ENCODE data around the gene GPR149. TPM values are rescaled to one million over a fixed set of nuclear protein-coding genes. Genes with fewer than 3 reads are reported as not detected.
A peak's percentile ranks its signal among the peaks of the same experiment; 100 is the strongest.

The GPR149 gene
- total and polyA plus RNA-seq, 8 donors, result 0.12 to 0.16 (median 0.15) TPM; not detected in 5

- ATAC-seq (no peak), FAIRE-seq (no peak), DNase-seq (no peak)
- Histone ChIP-seq H3K36me3 (no peaks in the 10 kb centered on the region), H3K27me3 (no peaks in the 10 kb centered on the region), H3K9me3 (no peaks in the 10 kb centered on the region), H3K4me1 (no peaks in the 10 kb centered on the region), H3K27ac (no peak overlapping the region), H3K4me3 (no peak overlapping the region)
- TF ChIP-seq, protein P1, sequence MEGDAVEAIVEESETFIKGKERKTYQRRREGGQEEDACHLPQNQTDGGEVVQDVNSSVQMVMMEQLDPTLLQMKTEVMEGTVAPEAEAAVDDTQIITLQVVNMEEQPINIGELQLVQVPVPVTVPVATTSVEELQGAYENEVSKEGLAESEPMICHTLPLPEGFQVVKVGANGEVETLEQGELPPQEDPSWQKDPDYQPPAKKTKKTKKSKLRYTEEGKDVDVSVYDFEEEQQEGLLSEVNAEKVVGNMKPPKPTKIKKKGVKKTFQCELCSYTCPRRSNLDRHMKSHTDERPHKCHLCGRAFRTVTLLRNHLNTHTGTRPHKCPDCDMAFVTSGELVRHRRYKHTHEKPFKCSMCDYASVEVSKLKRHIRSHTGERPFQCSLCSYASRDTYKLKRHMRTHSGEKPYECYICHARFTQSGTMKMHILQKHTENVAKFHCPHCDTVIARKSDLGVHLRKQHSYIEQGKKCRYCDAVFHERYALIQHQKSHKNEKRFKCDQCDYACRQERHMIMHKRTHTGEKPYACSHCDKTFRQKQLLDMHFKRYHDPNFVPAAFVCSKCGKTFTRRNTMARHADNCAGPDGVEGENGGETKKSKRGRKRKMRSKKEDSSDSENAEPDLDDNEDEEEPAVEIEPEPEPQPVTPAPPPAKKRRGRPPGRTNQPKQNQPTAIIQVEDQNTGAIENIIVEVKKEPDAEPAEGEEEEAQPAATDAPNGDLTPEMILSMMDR (IDR thresholded peaks at IDR 0.05), result no peak
- WGBS, 2 donors, result 32 to 53% methylated on average over 1 of the region's 1 CpG
- intact Hi-C loops (cut with DNase I), result no loop called here
Observed at GRCh38 chr3:154361099-154361498, 68.9 kb downstream of the GPR149 start.

DNA sequence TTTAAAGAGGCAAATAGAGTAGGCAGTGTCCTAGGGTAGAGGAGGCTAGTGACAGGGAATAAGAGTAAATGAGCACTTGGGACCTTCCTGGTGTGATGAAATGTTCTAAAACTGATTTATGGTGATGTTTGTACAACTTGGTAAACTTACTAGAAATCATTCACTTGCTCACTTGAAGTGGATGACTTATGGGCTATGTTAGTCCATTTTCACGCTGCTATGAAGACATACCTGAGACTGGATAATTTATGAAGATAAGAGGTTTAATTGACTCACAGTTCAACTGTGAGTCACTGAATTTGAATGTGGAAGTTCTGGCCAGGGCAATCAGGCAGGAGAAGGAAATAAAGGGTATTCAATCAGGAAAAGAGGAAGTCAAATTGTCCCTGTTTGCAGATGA lies 74.0 kb downstream of the GPR149 start:
- H3K4me3 ChIP-seq, result no peak overlapping the region
- H3K9me3 ChIP-seq, result no peaks in the 10 kb centered on the region
- H3K36me3 ChIP-seq, result no peaks in the 10 kb centered on the region
- intact Hi-C loops (cut with DNase I), result no loop called here
- H3K27me3 ChIP-seq, result no peaks in the 10 kb centered on the region
- ATAC-seq (peak in 3 of 4 donors; percentile 24 to 62 (median 55)), DNase-seq (no peak), FAIRE-seq (no peak)
- H3K4me1 ChIP-seq, result no peaks in the 10 kb centered on the region
- TF ChIP-seq, protein P1 (IDR thresholded peaks at IDR 0.05), result no peak
- WGBS, 2 donors, result 10 to 19% methylated on average over 1 of the region's 1 CpG
- no peak overlapping the region for H3K27ac ChIP-seq

GRCh38 chr3:154349223-154349622 lies 80.8 kb downstream of the GPR149 start:
- Histone ChIP-seq H3K9me3 (no peaks in the 10 kb centered on the region), H3K36me3 (no peaks in the 10 kb centered on the region), H3K27me3 (no peaks in the 10 kb centered on the region), H3K4me1 (no peaks in the 10 kb centered on the region), H3K27ac (no peak overlapping the region), H3K4me3 (no peak overlapping the region)
- ATAC-seq (no peak), DNase-seq (no peak), FAIRE-seq (no peak)
- 38 to 41% methylated on average over 2 of the region's 2 CpGs for whole genome bisulfite sequencing, 2 donors
- TF ChIP-seq, protein P1 (IDR thresholded peaks at IDR 0.05), result no peak
- intact Hi-C loops (cut with DNase I), result no loop called here

- Histone ChIP-seq H3K4me3 (no peak overlapping the region), H3K4me1 (no peaks in the 10 kb centered on the region), H3K36me3 (no peaks in the 10 kb centered on the region), H3K27ac (no peak overlapping the region), H3K9me3 (no peaks in the 10 kb centered on the region), H3K27me3 (no peaks in the 10 kb centered on the region)
- no peak for FAIRE-seq
- WGBS, 2 donors, result 35 to 36% methylated on average over 2 of the region's 2 CpGs
- TF ChIP-seq, protein P1 (IDR thresholded peaks at IDR 0.05), result no peak
- no peak for DNase-seq
- ATAC-seq, result no peak
- intact Hi-C loops (cut with DNase I), result no loop called here
Observed at GRCh38 chr3:154345422-154346122, 84.4 kb downstream of the GPR149 start.

DNA sequence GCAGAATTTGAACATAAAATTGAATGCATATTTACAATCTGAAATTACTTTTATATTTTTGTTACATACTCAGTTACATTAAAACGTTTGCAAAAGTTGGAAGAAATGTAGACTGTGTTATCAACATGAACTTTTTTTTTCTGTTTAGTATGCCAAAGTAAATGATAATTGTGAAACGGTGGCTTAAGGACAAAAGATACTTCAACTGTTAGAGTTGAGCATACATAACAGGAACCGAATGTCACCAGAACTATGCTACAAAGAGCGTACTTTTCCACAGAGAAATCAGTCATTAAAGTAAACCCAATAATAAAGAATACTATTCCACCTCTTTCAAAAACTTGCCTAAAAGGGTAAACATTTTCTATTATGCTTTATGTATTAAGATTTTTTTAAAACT lies 91.4 kb downstream of the GPR149 start:
- DNase-seq (no peak), FAIRE-seq (no peak), ATAC-seq (no peak)
- no peaks in the 10 kb centered on the region for H3K27me3 ChIP-seq
- 31 to 38% methylated on average over 4 of the region's 4 CpGs for WGBS, 2 donors
- H3K4me1 ChIP-seq, result no peaks in the 10 kb centered on the region
- TF ChIP-seq, protein P1 (IDR thresholded peaks at IDR 0.05), result no peak
- H3K36me3 ChIP-seq, result no peaks in the 10 kb centered on the region
- H3K27ac ChIP-seq, result no peak overlapping the region
- intact Hi-C loops (cut with DNase I), result no loop called here
- H3K4me3 ChIP-seq, result no peak overlapping the region
- H3K9me3 ChIP-seq, result no peaks in the 10 kb centered on the region
